H1 (cell line): ENCODE data around the gene ZNF24. TPM values are rescaled to one million over a fixed set of nuclear protein-coding genes. Genes with fewer than 3 reads are reported as not detected.

Experiments used
- GTF2F1 ChIP-seq: IDR thresholded peaks from 2 replicates; pipeline ENCODE4 v1.6.1; 2012; ENCODE audit warnings: low read depth, low read length, improper control_type of control experiment, borderline replicate concordance
- NANOG ChIP-seq: IDR thresholded peaks from 2 replicates; pipeline ENCODE4 v1.6.1; 2011; ENCODE audit warnings: low read length, low read depth, mild to moderate bottlenecking, inconsistent platforms; ENCODE audit not compliant: insufficient read depth, poor library complexity, severe bottlenecking
- POLR2A ChIP-seq, 2 experiments: IDR thresholded peaks; 1 replicate in 1 of 2; 2 replicates in 1 of 2; pipeline ENCODE4 v1.6.1; 2011; ENCODE audit warnings: low read depth in 2 of 2, low read length in 2 of 2, mild to moderate bottlenecking in 2 of 2; ENCODE audit errors: control extremely low read depth in 1 of 2
- RBBP5 ChIP-seq: IDR thresholded peaks from 2 replicates; pipeline ENCODE4 v1.7.1; 2012; ENCODE audit warnings: low read depth, mild to moderate bottlenecking, inconsistent platforms, low read length, moderate library complexity, borderline replicate concordance
- SIN3A ChIP-seq, 2 experiments: IDR thresholded peaks in 1 of 2; conservative IDR thresholded peaks in 1 of 2; 2 replicates each; pipeline ENCODE4 v1.6.1; 2011 to 2012; ENCODE audit warnings: low read length in 2 of 2, improper control_type of control experiment in 1 of 2, low read depth in 1 of 2, mild to moderate bottlenecking in 1 of 2
- polyA plus RNA-seq, 7 experiments: library from polyadenylated mRNA; depleted of rRNA in 3 of 7; stranded (reverse) in 5 of 7; unstranded in 2 of 7; fragments of >200 nt in 5 of 7; fragments of 200-250 nt in 2 of 7; gene quantifications; 1 replicate in 5 of 7; 2 replicates in 1 of 7; 4 replicates in 1 of 7; pipeline versions ENCODE4 v1.2.1 to v1.2.3, GENCODE V29; 2011 to 2013; ENCODE audit warnings: missing spikeins in 2 of 7, mixed read lengths in 2 of 7
- total RNA-seq: library from RNA; stranded (reverse); fragmentation: NEBNext Ultra II Directional; extraction: Animal tissue kit (Norgen Biotek cat#: 25700); gene quantifications from 2 replicates; pipeline ENCODE4 v1.2.1, GENCODE V29; 2021
- TF ChIP-seq, protein P1 (sequence below): IDR thresholded peaks from 2 replicates; pipeline ENCODE4 v1.6.1; 2012; ENCODE audit warnings: inconsistent platforms

ZNF24 gene
- total and polyA plus RNA-seq, 2 of the 8 experiments (the other 6 are each of a cell fraction or from before 2014, with no cell fraction given): 12.5 to 56.9 TPM

DNA sequence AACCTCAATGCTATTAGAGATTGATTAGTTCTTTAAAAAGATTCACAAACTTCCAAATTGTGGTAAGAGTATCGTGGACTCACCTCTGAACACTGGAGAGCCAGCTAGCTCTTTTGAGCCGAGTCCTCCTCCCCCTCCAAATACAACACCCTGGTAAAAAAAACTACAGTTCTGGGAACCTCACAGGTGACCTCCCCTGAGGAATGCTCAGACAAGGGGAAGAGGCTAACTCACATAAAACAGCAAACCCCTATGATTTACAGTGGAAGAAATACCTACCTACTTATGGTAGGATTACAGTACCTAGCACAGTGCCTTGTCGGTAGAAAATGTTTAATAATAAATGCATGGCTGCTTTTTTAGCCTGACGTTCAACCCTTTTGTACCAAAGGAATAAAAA is 8.4 kb downstream of the ZNF24 start (continued):
- TF ChIP-seq SIN3A (conservative IDR thresholded peaks at IDR 0.05 in 1 of 2, IDR thresholded peaks at IDR 0.05 in 1 of 2; ENCODE audit: low read depth in 1 of 2, low read length in 2 of 2) (no peak), POLR2A (IDR thresholded peaks at IDR 0.05; ENCODE audit: control extremely low read depth in 1 of 2, low read depth in 2 of 2, low read length in 2 of 2) (no peak), RBBP5 (no peak), NANOG (no peak), GTF2F1 (no peak)
- TF ChIP-seq, protein P1, sequence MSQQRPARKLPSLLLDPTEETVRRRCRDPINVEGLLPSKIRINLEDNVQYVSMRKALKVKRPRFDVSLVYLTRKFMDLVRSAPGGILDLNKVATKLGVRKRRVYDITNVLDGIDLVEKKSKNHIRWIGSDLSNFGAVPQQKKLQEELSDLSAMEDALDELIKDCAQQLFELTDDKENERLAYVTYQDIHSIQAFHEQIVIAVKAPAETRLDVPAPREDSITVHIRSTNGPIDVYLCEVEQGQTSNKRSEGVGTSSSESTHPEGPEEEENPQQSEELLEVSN: no peak
